H1 (cell line): ENCODE measurements around the gene NPHS2. TPM values are rescaled to one million over a fixed set of nuclear protein-coding genes. Genes with fewer than 3 reads are reported as not detected.

Source experiments
- CTCF ChIA-PET: fragments of 300-600 bp; sonication (Branson Sonifier 250); formaldehyde crosslinking; loops from one replicate; lab custom pipeline; 2021; ENCODE audit not compliant: partially characterized antibody; lab: Charles Lee
- POLR2A ChIA-PET: fragments of 300-600 bp; sonication (Branson Sonifier 250); formaldehyde crosslinking; loops from one replicate; lab custom pipeline; 2021; ENCODE audit warnings: inconsistent platforms; ENCODE audit not compliant: partially characterized antibody; lab: Charles Lee
- DNase-seq, 2 experiments: peaks; one replicate each; pipeline versions ENCODE4 v3.0.0 to v3.0.0-alpha.2; 2010 to 2022; ENCODE audit warnings: low spot score in 2 of 2, low read depth in 1 of 2, mixed read lengths in 1 of 2
- FAIRE-seq: peaks from 2 replicates; lab custom pipeline; 2011; peaks lifted over from hg19 to GRCh38; lab: Jason Lieb, UNC
- H2AFZ ChIP-seq: 2 replicates; pipeline ENCODE4 v1.8.1; 2012; ENCODE audit warnings: low read length, inconsistent platforms
- H2AK5ac ChIP-seq: 2 replicates; pipeline ENCODE4 v1.6.1; 2013; ENCODE audit warnings: low read depth, low read length
- H2BK120ac ChIP-seq: replicated peaks from 2 replicates; pipeline ENCODE3; 2013; ENCODE audit warnings: low read depth, low read length, inconsistent platforms
- H2BK12ac ChIP-seq: 2 replicates; pipeline ENCODE4 v1.6.1; 2013; ENCODE audit warnings: low read depth, low read length
- H2BK15ac ChIP-seq: 2 replicates; pipeline ENCODE4 v1.6.1; 2013; ENCODE audit warnings: low read length
- H2BK20ac ChIP-seq: 2 replicates; pipeline ENCODE4 v1.6.1; 2013; ENCODE audit warnings: low read length
- H2BK5ac ChIP-seq: 2 replicates; pipeline ENCODE4 v1.6.1; 2013; ENCODE audit warnings: low read depth, low read length
- H3K14ac ChIP-seq: 2 replicates; pipeline ENCODE4 v1.6.1; 2013; ENCODE audit warnings: inconsistent platforms; ENCODE audit not compliant: insufficient read length
- H3K18ac ChIP-seq: 2 replicates; pipeline ENCODE4 v1.6.1; 2013; ENCODE audit warnings: low read length; ENCODE audit errors: extremely low read depth
- H3K23ac ChIP-seq: 2 replicates; pipeline ENCODE4 v1.6.1; 2013; ENCODE audit warnings: inconsistent platforms; ENCODE audit not compliant: insufficient read length
- H3K23me2 ChIP-seq: 2 replicates; pipeline ENCODE4 v1.6.1; 2013; ENCODE audit warnings: low read depth, low read length
- H3K27ac ChIP-seq: 2 replicates; pipeline ENCODE4 v1.6.1; 2011; ENCODE audit warnings: low read depth, low read length, inconsistent platforms
- H3K27me3 ChIP-seq, 4 experiments: replicated peaks in 1 of 4; 1 replicate in 1 of 4; 2 replicates in 3 of 4; pipeline versions ENCODE4 v1.6.1 to v1.8.1; 2011 to 2013; ENCODE audit warnings: low read length in 3 of 4, mild to moderate bottlenecking in 3 of 4, inconsistent platforms in 2 of 4, mixed read lengths in 2 of 4, moderate library complexity in 1 of 4; ENCODE audit not compliant: control insufficient read depth in 3 of 4, insufficient read depth in 3 of 4; ENCODE audit errors: extremely low read depth in 1 of 4
- H3K36me3 ChIP-seq, 4 experiments: 2 replicates each; pipeline versions ENCODE4 v1.6.1 to v1.8.1; 2011 to 2013; ENCODE audit warnings: mild to moderate bottlenecking in 4 of 4, low read length in 3 of 4, moderate library complexity in 2 of 4, control low read depth in 1 of 4, inconsistent platforms in 1 of 4; ENCODE audit not compliant: insufficient read depth in 4 of 4, control insufficient read depth in 2 of 4
- H3K4ac ChIP-seq: replicated peaks from 2 replicates; pipeline ENCODE3; 2013; ENCODE audit warnings: low read length, low read depth, mixed read lengths, inconsistent platforms; ENCODE audit not compliant: insufficient read length
- H3K4me1 ChIP-seq, 4 experiments: replicated peaks in 1 of 4; 1 replicate in 1 of 4; 2 replicates in 3 of 4; pipeline versions ENCODE4 v1.6.1 to v1.8.1; 2011 to 2013; ENCODE audit warnings: low read length in 3 of 4, inconsistent platforms in 2 of 4, mixed read lengths in 1 of 4; ENCODE audit not compliant: insufficient read depth in 4 of 4, control insufficient read depth in 3 of 4
- H3K4me2 ChIP-seq, 2 experiments: 2 replicates each; pipeline versions ENCODE4 v1.6.1 to v1.8.1; 2011 to 2013; ENCODE audit warnings: low read depth in 2 of 2, low read length in 2 of 2, control low read depth in 1 of 2, inconsistent platforms in 1 of 2, mild to moderate bottlenecking in 1 of 2; ENCODE audit not compliant: insufficient read depth in 1 of 2
- H3K4me3 ChIP-seq, 4 experiments: fragments of 200-600, 300-600 bp in 1 of 4; sonication (generic), shearing (Covaris generic), sonication (Bioruptor Twin) in 1 of 4; 2 replicates each; pipeline versions ENCODE4 v1.5.1 to v1.8.1; 2011 to 2016; ENCODE audit warnings: low read length in 4 of 4, low read depth in 3 of 4, control low read depth in 2 of 4, inconsistent platforms in 2 of 4, mild to moderate bottlenecking in 2 of 4, mixed read lengths in 1 of 4, moderate library complexity in 1 of 4; ENCODE audit not compliant: insufficient read depth in 2 of 4; ENCODE audit errors: extremely low read depth in 1 of 4
- H3K56ac ChIP-seq: replicated peaks from 2 replicates; pipeline ENCODE3; 2013; ENCODE audit warnings: low read depth, mild to moderate bottlenecking, mixed read lengths, low read length, inconsistent platforms; ENCODE audit not compliant: insufficient read length
- H3K79me1 ChIP-seq: 2 replicates; pipeline ENCODE4 v1.6.1; 2013; ENCODE audit warnings: low read depth, low read length, control low read depth
- H3K79me2 ChIP-seq, 2 experiments: 2 replicates each; pipeline versions ENCODE4 v1.6.1 to v1.8.1; 2012 to 2013; ENCODE audit warnings: low read length in 2 of 2, mild to moderate bottlenecking in 2 of 2, inconsistent platforms in 1 of 2; ENCODE audit not compliant: insufficient read depth in 2 of 2, control insufficient read depth in 1 of 2
- H3K9ac ChIP-seq, 4 experiments: replicated peaks in 1 of 4; 1 replicate in 1 of 4; 2 replicates in 3 of 4; pipeline versions ENCODE4 v1.6.1 to v1.8.1; 2011 to 2013; ENCODE audit warnings: low read depth in 3 of 4, low read length in 3 of 4, control low read depth in 2 of 4, mild to moderate bottlenecking in 2 of 4, moderate library complexity in 2 of 4, inconsistent platforms in 1 of 4; ENCODE audit errors: extremely low read depth in 1 of 4
- H3K9me3 ChIP-seq, 2 experiments: 2 replicates each; pipeline versions ENCODE4 v1.6.1 to v1.8.1; 2012 to 2013; ENCODE audit warnings: mild to moderate bottlenecking in 2 of 2, moderate library complexity in 2 of 2, control low read depth in 1 of 2, inconsistent platforms in 1 of 2, low read depth in 1 of 2, low read length in 1 of 2, mixed read lengths in 1 of 2; ENCODE audit not compliant: insufficient read depth in 2 of 2
- H4K20me1 ChIP-seq, 2 experiments: replicated peaks in 1 of 2; 2 replicates each; pipeline versions ENCODE3 to v1.8.1; 2011 to 2013; ENCODE audit warnings: inconsistent platforms in 2 of 2, low read length in 2 of 2, mild to moderate bottlenecking in 1 of 2; ENCODE audit not compliant: insufficient read depth in 2 of 2, control insufficient read depth in 1 of 2
- H4K5ac ChIP-seq: 2 replicates; pipeline ENCODE4 v1.6.1; 2013; ENCODE audit warnings: low read length, low read depth, mixed read lengths, inconsistent platforms; ENCODE audit not compliant: insufficient read length
- H4K8ac ChIP-seq: 2 replicates; pipeline ENCODE4 v1.8.0; 2013; ENCODE audit warnings: mild to moderate bottlenecking, moderate library complexity, low read length, inconsistent platforms; ENCODE audit not compliant: insufficient read depth; ENCODE audit errors: extremely low read depth
- H4K91ac ChIP-seq: replicated peaks from 2 replicates; pipeline ENCODE3; 2013; ENCODE audit warnings: low read length, mixed read lengths, inconsistent platforms; ENCODE audit not compliant: insufficient read length
- ASH2L ChIP-seq: fragments of 200-600, 300-600 bp; sonication (generic); IDR thresholded peaks from one replicate; pipeline ENCODE4 v1.7.1; 2017; ENCODE audit warnings: low read length
- BRCA1 ChIP-seq: IDR thresholded peaks from 2 replicates; pipeline ENCODE4 v1.6.1; 2012; ENCODE audit warnings: low read depth, low read length, improper control_type of control experiment
- EP300 ChIP-seq, 2 experiments: IDR thresholded peaks; 1 replicate in 1 of 2; 2 replicates in 1 of 2; pipeline ENCODE4 v1.6.1; 2011 to 2012; ENCODE audit warnings: low read depth in 2 of 2, low read length in 2 of 2, mild to moderate bottlenecking in 2 of 2, borderline replicate concordance in 1 of 2, inconsistent platforms in 1 of 2, moderate library complexity in 1 of 2
- HDAC2 ChIP-seq, 2 experiments: fragments of 300-600 bp in 1 of 2; sonication (generic) in 1 of 2; IDR thresholded peaks; 2 replicates each; pipeline ENCODE4 v1.6.1; 2011 to 2012; ENCODE audit warnings: low read depth in 2 of 2, low read length in 2 of 2, mild to moderate bottlenecking in 2 of 2, moderate library complexity in 2 of 2, borderline replicate concordance in 1 of 2, inconsistent platforms in 1 of 2
- HDAC6 ChIP-seq: IDR thresholded peaks from one replicate; pipeline ENCODE4 v1.7.1; 2012; ENCODE audit warnings: low read depth, mild to moderate bottlenecking, inconsistent platforms, low read length, moderate library complexity
- JUND ChIP-seq: IDR thresholded peaks from 2 replicates; pipeline ENCODE4 v1.6.1; 2011; ENCODE audit warnings: mild to moderate bottlenecking, improper control_type of control experiment, low read length
- MAFK ChIP-seq: IDR thresholded peaks from 2 replicates; pipeline ENCODE4 v1.6.1; 2012; ENCODE audit warnings: low read depth, mild to moderate bottlenecking, improper control_type of control experiment, low read length
- RBBP5 ChIP-seq: IDR thresholded peaks from 2 replicates; pipeline ENCODE4 v1.7.1; 2012; ENCODE audit warnings: low read depth, mild to moderate bottlenecking, inconsistent platforms, low read length, moderate library complexity, borderline replicate concordance
- RFX5 ChIP-seq: IDR thresholded peaks from 2 replicates; pipeline ENCODE4 v1.6.1; 2011; ENCODE audit warnings: low read depth, low read length, improper control_type of control experiment, borderline replicate concordance
- SIX5 ChIP-seq: IDR thresholded peaks from 2 replicates; pipeline ENCODE4 v1.6.1; 2011; ENCODE audit warnings: mild to moderate bottlenecking, low read depth, low read length
- SUZ12 ChIP-seq: fragments of 200-600 bp; sonication (generic); IDR thresholded peaks from 2 replicates; pipeline ENCODE4 v1.6.1; 2012; ENCODE audit warnings: mild to moderate bottlenecking, inconsistent platforms, low read length, moderate library complexity, mixed read lengths
- TEAD4 ChIP-seq: IDR thresholded peaks from 2 replicates; pipeline ENCODE4 v1.6.1; 2012; ENCODE audit warnings: low read depth, low read length, inconsistent platforms, mixed read lengths
- ZNF274 ChIP-seq: IDR thresholded peaks from 2 replicates; pipeline ENCODE4 v1.7.0; 2012; ENCODE audit warnings: low read length, borderline replicate concordance; ENCODE audit errors: extremely low read depth
- WGBS, 2 experiments: shearing (Covaris generic) in 1 of 2; methylation state at CpG; one replicate each; pipeline versions ENCODE4 v1.1.6 to v1.1.7; 2013 to 2015; ENCODE audit warnings: low lambda C conversion rate in 2 of 2, mixed read lengths in 2 of 2, inconsistent platforms in 1 of 2, low coverage in 1 of 2, missing lambda C conversion rate in 1 of 2; ENCODE audit not compliant: insufficient replicate concordance in 2 of 2, insufficient coverage in 1 of 2, insufficient read length in 1 of 2; ENCODE audit errors: extremely low coverage in 1 of 2, missing lambda C conversion rate in 1 of 2; 5-methylcytosine and 5-hydroxymethylcytosine counted together
- polyA plus RNA-seq, 7 experiments: library from polyadenylated mRNA; depleted of rRNA in 3 of 7; stranded (reverse) in 5 of 7; unstranded in 2 of 7; fragments of >200 nt in 5 of 7; fragments of 200-250 nt in 2 of 7; gene quantifications; 1 replicate in 5 of 7; 2 replicates in 1 of 7; 4 replicates in 1 of 7; pipeline versions ENCODE4 v1.2.1 to v1.2.3, GENCODE V29; 2011 to 2013; ENCODE audit warnings: missing spikeins in 2 of 7, mixed read lengths in 2 of 7
- total RNA-seq: library from RNA; stranded (reverse); fragmentation: NEBNext Ultra II Directional; extraction: Animal tissue kit (Norgen Biotek cat#: 25700); gene quantifications from 2 replicates; pipeline ENCODE4 v1.2.1, GENCODE V29; 2021

Gene NPHS2
- total and polyA plus RNA-seq, 2 of the 8 experiments (the other 6 are each of a cell fraction or from before 2014, with no cell fraction given) = not detected

DNA sequence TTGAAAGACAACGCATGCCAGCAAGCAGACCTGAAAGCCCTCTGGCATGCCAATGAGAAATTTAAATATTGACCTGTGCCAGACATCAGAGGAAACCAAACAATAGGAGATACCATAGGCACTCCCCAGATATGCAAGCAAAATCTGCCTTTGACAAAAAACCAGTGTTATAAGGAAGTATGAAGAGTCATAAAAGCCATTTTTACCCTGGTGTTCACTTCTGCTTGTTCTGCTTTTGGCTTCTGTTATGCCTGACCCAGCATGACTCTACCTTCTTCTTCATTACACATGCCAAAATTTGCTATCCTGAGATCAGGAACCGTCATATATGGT, 26.4 kb downstream of the NPHS2 start:
- H3K4me2 ChIP-seq = no peak overlapping the region
- 89% methylated on average over 2 of the region's 2 CpGs; no CpG with 5 or more reads in 1 of the 2 experiments for WGBS, 2 experiments

More for the DNA sequence above, 26.4 kb downstream of the NPHS2 start:
- no peak overlapping the region for H2BK20ac ChIP-seq
- H4K20me1 ChIP-seq = no peaks in the 10 kb centered on the region
- no peaks in the 10 kb centered on the region for H3K36me3 ChIP-seq
- H2AK5ac ChIP-seq = no peak overlapping the region
- no peak overlapping the region for H3K4me3 ChIP-seq
- H3K4ac ChIP-seq = no peak overlapping the region
- CTCF ChIA-PET = interaction anchor here (0.5 kb wide), 1 partner anchor 220 kb away, joined by 3 read pairs; no protein-coding TSS in a partner anchor
- no peak overlapping the region for H2BK5ac ChIP-seq
- no peaks in the 10 kb centered on the region for H3K79me2 ChIP-seq
- no peak overlapping the region for H3K9ac ChIP-seq
- no peak overlapping the region for H3K14ac ChIP-seq
- no peak overlapping the region for H3K27ac ChIP-seq
- TF ChIP-seq HDAC2 (IDR thresholded peaks at IDR 0.05; ENCODE audit: borderline replicate concordance in 1 of 2, low read depth in 2 of 2, low read length in 2 of 2) (no peak), MAFK (no peak), BRCA1 (no peak), TEAD4 (no peak), ASH2L (no peak), RBBP5 (no peak), EP300 (IDR thresholded peaks at IDR 0.05; ENCODE audit: borderline replicate concordance in 1 of 2, low read depth in 2 of 2, low read length in 2 of 2) (no peak), SIX5 (no peak), JUND (no peak), RFX5 (no peak), ZNF274 (no peak), SUZ12 (no peak), HDAC6 (no peak)
- no peak overlapping the region for H3K18ac ChIP-seq
- H2BK12ac ChIP-seq = no peak overlapping the region
- no peak for DNase-seq
- no peak overlapping the region for H4K5ac ChIP-seq
- H4K8ac ChIP-seq = no peak overlapping the region
- H2BK120ac ChIP-seq = no peak overlapping the region
- POLR2A ChIA-PET = no interaction called here
- no peaks in the 10 kb centered on the region for H3K79me1 ChIP-seq
- H3K23me2 ChIP-seq = no peaks in the 10 kb centered on the region
- no peak overlapping the region for H2BK15ac ChIP-seq
- H3K9me3 ChIP-seq = no peaks in the 10 kb centered on the region; a peak in 1 of 4 replicates
- no peak for FAIRE-seq
- no peaks in the 10 kb centered on the region; a peak in 2 of 7 replicates for H3K4me1 ChIP-seq
- H4K91ac ChIP-seq = no peak overlapping the region
- H3K56ac ChIP-seq = no peak overlapping the region
- H3K27me3 ChIP-seq = no peaks in the 10 kb centered on the region; a peak in 1 of 7 replicates
- H2AFZ ChIP-seq = no peak overlapping the region
- H3K23ac ChIP-seq = no peak overlapping the region
